Measurements from ENCODE around the gene ZKSCAN1.

- no peak for TF ChIP-seq L3MBTL2 (conservative IDR thresholded peaks at IDR 0.05)
- no peak for TF ChIP-seq ZNF384 (IDR thresholded peaks at IDR 0.05)
Observed at GRCh38 chr7:100064162-100064561, 48.8 kb downstream of the ZKSCAN1 start.
